Islet of Langerhans (tissue), 1 donor: ENCODE results near the gene TGFBI.

Source experiments
- FAIRE-seq: peaks from one replicate; lab custom pipeline; 2011; peaks lifted over from hg19 to GRCh38; lab: Jason Lieb, UNC

TGFBI gene

GRCh38 chr5:136065588-136065987 is 36.8 kb downstream of the TGFBI start:
- no peak for FAIRE-seq

- FAIRE-seq = no peak
These were observed 38.0 kb downstream of the TGFBI start for GRCh38 chr5:136066661-136067271.

GRCh38 chr5:136067422-136067821 is 38.6 kb downstream of the TGFBI start:
- no peak for FAIRE-seq

- FAIRE-seq = no peak
These were observed 41.9 kb downstream of the TGFBI start for GRCh38 chr5:136070486-136071285.

GRCh38 chr5:136073714-136074529 is 45.1 kb downstream of the TGFBI start:
- no peak for FAIRE-seq

- FAIRE-seq = no peak
These were observed 46.7 kb downstream of the TGFBI start for GRCh38 chr5:136075466-136075891.

- FAIRE-seq = no peak
These were observed 47.3 kb downstream of the TGFBI start for GRCh38 chr5:136076067-136076466.

GRCh38 chr5:136076881-136077445 is 48.2 kb downstream of the TGFBI start:
- no peak for FAIRE-seq

GRCh38 chr5:136079195-136079985 is 50.6 kb downstream of the TGFBI start:
- FAIRE-seq = no peak

- no peak for FAIRE-seq
These were observed 51.3 kb downstream of the TGFBI start for GRCh38 chr5:136080113-136080482.

GRCh38 chr5:136080483-136081216 is 51.9 kb downstream of the TGFBI start:
- no peak for FAIRE-seq

DNA sequence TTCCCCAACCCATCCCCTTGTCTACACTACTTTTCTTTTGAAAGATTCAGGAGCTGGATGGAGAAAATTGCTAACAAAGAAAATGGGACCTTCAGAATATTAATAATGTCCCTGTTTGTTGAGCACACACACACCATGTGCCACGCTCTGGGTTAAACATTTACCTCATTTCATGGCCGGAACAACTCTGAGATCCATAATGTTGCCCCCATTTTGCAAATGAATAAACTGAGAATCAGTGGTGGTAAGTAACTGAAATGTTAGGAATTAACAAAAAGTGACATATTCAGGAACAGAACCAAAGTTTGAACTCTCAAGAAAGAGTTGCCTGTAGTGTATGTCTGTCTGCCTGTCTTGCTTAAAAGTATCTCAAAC is 52.4 kb downstream of the TGFBI start:
- FAIRE-seq = no peak

- FAIRE-seq = no peak
These were observed 53.8 kb downstream of the TGFBI start for GRCh38 chr5:136082390-136083193.

- FAIRE-seq = no peak
These were observed 55.9 kb downstream of the TGFBI start for GRCh38 chr5:136084698-136085097.

DNA sequence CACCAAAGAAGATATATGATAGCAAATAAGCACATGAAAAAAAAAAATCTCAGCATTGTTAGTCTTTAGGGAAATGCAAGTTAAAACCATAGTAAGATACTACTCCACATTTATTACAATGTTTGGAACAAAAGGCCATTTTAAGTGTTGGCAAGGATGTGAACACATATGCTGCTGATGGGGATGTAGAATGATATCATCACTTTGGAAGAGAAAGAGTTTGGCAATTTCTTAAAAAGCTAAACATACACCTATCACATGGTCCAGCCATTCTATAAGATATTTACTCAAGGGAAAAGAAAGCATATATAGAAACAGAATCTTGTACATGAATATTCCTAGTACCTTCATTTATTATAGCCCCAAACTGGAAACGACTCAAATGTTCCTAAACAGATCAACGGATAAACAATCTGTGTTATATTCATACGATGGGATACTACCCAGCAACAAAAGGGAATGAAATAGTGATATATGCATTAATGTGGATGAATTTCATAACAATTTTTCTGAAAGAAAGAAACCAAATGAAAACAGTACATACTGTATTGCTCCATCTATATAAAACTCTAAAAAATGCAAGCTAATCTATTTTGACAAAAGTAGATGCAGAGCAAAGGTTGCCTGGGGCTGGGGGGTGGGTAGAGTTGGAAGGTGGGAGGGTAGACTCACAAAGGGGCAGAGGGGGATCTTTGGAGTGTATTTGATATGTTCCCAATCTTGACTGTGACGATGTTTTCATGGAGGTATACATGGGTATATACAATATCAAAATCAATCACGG is 58.2 kb downstream of the TGFBI start:
- FAIRE-seq = no peak

DNA sequence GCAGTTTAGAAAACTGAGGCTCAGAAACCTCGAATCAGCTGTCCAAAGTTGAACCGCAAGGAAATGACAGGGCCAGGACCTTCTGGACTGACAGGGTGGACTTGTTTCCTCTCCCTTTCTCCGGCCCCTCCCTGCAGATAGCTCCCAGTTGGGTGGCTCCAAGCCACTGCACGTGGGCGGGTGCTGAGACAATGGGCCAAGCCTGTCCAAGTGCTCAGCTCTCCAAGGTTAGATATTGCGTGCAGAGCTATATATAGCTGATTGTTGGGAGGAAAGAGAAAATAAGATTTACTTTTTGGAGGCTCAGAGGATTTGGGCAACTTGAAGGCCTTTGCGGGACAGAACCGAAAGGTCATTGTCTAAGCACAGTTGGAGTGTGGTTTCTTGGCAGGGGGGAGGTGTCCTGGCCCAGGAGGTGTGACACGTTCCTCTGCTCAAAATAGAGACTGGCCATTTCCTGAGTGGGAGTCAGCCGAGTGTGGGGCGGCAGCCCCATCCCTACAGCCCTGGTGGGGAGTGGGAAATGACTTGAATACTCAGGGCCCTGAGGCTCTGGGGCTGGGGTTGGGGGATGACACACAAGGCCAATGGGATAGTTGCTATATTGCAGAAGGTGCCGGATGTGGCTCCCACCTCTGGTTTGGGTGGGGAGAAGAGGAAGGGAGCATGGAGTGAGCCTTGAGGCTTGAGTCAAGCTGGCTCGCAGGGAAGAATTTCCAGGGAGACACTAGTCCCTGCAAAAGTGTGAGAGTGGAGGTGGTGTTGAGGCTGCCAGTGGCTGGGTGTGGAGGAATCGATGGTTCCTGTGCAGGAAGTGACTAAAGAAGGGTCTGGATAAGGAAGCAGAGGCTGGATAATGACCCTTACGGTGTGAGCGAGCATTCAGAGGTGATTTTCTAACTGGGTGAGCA is 59.4 kb downstream of the TGFBI start:
- FAIRE-seq = no peak

DNA sequence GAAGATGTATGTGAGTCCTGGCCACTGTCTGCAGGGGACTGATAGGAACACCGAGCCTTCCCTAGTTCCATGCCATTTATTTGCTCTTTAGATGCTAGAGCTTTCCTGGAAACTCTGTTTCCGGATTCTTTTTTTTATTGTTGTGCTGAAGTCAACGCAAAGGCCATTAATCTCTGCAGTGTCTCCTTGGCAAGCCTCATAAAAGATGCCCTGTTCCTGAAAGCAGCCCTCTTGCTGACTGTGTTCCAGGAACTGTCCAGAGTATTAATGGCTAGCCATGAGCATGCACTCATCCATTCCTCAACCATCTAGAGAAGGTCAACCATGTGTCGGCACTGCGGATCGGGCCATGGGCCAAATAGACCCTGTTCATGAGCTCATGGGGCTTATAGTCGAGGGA is 61.0 kb downstream of the TGFBI start:
- no peak for FAIRE-seq

GRCh38 chr5:136090319-136090718 is 61.5 kb downstream of the TGFBI start:
- FAIRE-seq = no peak
